ENCODE results near the gene CFAP97D2. TPM values are rescaled to one million over a fixed set of nuclear protein-coding genes. Genes with fewer than 3 reads are reported as not detected.

The CFAP97D2 gene
- total RNA-seq, 1 donor from 2014 or later = 1.8 TPM

GRCh38 chr13:114142640-114143490 is 36.2 kb upstream of the CFAP97D2 start:
- Histone ChIP-seq H3K27ac (peak overlapping the region; percentile 7), H3K36me3 (no peaks in the 10 kb centered on the region), H3K4me3 (no peak overlapping the region), H3K27me3 (ENCODE audit: low read depth) (no peaks in the 10 kb centered on the region), H3K4me1 (peaks cover 25% of the 10 kb centered on the region), H3K9me3 (no peaks in the 10 kb centered on the region)
- DNase-seq = peak; percentile 70
- peak; percentile 78 for ATAC-seq
- intact Hi-C loops (cut with DNase I) = no loop called here
- no peak for TF ChIP-seq CTCF (IDR thresholded peaks at IDR 0.05)

- Histone ChIP-seq H3K9me3 (no peaks in the 10 kb centered on the region), H3K27ac (no peak overlapping the region), H3K36me3 (no peaks in the 10 kb centered on the region), H3K4me3 (no peak overlapping the region), H3K27me3 (ENCODE audit: low read depth) (no peaks in the 10 kb centered on the region), H3K4me1 (peaks cover 25% of the 10 kb centered on the region)
- no peak for TF ChIP-seq CTCF (IDR thresholded peaks at IDR 0.05)
- intact Hi-C loops (cut with DNase I) = no loop called here
- ATAC-seq (no peak), DNase-seq (no peak)
Measured at GRCh38 chr13:114143806-114144605, 35.1 kb upstream of the CFAP97D2 start.

- DNase-seq = no peak
- H3K4me1 ChIP-seq = peaks cover 25% of the 10 kb centered on the region
- no peak for TF ChIP-seq CTCF (IDR thresholded peaks at IDR 0.05)
- no peak overlapping the region for H3K27ac ChIP-seq
- no peaks in the 10 kb centered on the region for H3K9me3 ChIP-seq
- no peaks in the 10 kb centered on the region for H3K27me3 ChIP-seq (ENCODE audit: low read depth)
- intact Hi-C loops (cut with DNase I) = no loop called here
- no peak overlapping the region for H3K4me3 ChIP-seq
- ATAC-seq = no peak
- no peaks in the 10 kb centered on the region for H3K36me3 ChIP-seq
Measured at GRCh38 chr13:114144606-114145244, 34.3 kb upstream of the CFAP97D2 start.

GRCh38 chr13:114145256-114145655 is 33.8 kb upstream of the CFAP97D2 start:
- no peak for ATAC-seq
- H3K27me3 ChIP-seq (ENCODE audit: low read depth) = no peaks in the 10 kb centered on the region
- no peaks in the 10 kb centered on the region for H3K9me3 ChIP-seq
- H3K4me1 ChIP-seq = peaks cover 25% of the 10 kb centered on the region
- H3K4me3 ChIP-seq = no peak overlapping the region
- H3K36me3 ChIP-seq = no peaks in the 10 kb centered on the region
- TF ChIP-seq CTCF (IDR thresholded peaks at IDR 0.05) = no peak
- no peak for DNase-seq
- intact Hi-C loops (cut with DNase I) = no loop called here
- H3K27ac ChIP-seq = no peak overlapping the region

- intact Hi-C loops (cut with DNase I) = no loop called here
- no peak for ATAC-seq
- DNase-seq = no peak
- Histone ChIP-seq H3K9me3 (no peaks in the 10 kb centered on the region), H3K4me1 (peaks cover 27% of the 10 kb centered on the region), H3K27me3 (ENCODE audit: low read depth) (no peaks in the 10 kb centered on the region), H3K27ac (no peak overlapping the region), H3K36me3 (no peaks in the 10 kb centered on the region), H3K4me3 (no peak overlapping the region)
- TF ChIP-seq CTCF (IDR thresholded peaks at IDR 0.05) = no peak
Measured at GRCh38 chr13:114145722-114146121, 33.3 kb upstream of the CFAP97D2 start.
